Mesodermal cell (in vitro differentiated cells): Measurements from ENCODE around the gene PARD3B.

Experiments
- H3K27ac ChIP-seq: 2 replicates; pipeline ENCODE4 v1.7.0; 2013; ENCODE audit warnings: mild to moderate bottlenecking, low read depth, low read length, moderate library complexity; ENCODE audit not compliant: severe bottlenecking
- H3K36me3 ChIP-seq: 2 replicates; pipeline ENCODE4 v1.7.1; 2013; ENCODE audit warnings: mild to moderate bottlenecking, low read length, moderate library complexity; ENCODE audit not compliant: control insufficient read depth, insufficient read depth
- H3K4me1 ChIP-seq: one replicate; pipeline ENCODE4 v1.7.1; 2013; ENCODE audit warnings: mild to moderate bottlenecking, low read length; ENCODE audit not compliant: insufficient read depth, control insufficient read depth, poor library complexity, severe bottlenecking
- H3K4me3 ChIP-seq: 2 replicates; pipeline ENCODE4 v1.7.0; 2013; ENCODE audit warnings: low read length, control low read depth, mild to moderate bottlenecking; ENCODE audit not compliant: insufficient read depth, poor library complexity, severe bottlenecking; ENCODE audit errors: extremely low read depth
- H3K9me3 ChIP-seq: 2 replicates; pipeline ENCODE4 v1.7.1; 2013; ENCODE audit warnings: mild to moderate bottlenecking, low read length, moderate library complexity; ENCODE audit not compliant: control insufficient read depth
- WGBS, 2 experiments: methylation state at CpG; one replicate each; pipeline ENCODE4 v1.1.5; 2013; ENCODE audit warnings: missing lambda C conversion rate in 2 of 2; ENCODE audit not compliant: insufficient coverage in 2 of 2; 5-methylcytosine and 5-hydroxymethylcytosine counted together

Gene PARD3B

DNA sequence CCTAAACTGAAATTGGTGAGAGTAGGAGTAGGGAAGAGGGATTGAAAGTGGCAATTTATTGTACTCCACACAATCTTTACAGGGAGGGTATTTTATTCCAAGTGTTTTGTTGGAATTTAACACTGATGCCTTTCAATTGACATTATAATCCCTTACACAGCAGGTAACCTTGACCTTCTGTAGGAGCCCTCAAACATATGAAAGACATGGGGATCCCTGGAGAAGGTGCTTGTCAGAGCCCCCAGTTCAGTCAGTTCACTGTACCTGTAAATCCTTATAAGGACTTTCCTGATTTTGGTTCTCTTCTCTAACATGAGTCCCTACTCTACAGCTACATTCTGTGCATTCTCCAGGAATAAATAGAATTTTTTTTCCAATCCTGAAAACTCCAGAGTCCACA, 752.1 kb downstream of the PARD3B start:
- Histone ChIP-seq H3K36me3 (no peaks in the 10 kb centered on the region), H3K4me1 (no peaks in the 10 kb centered on the region), H3K27ac (no peak overlapping the region), H3K9me3 (no peaks in the 10 kb centered on the region), H3K4me3 (no peak overlapping the region)

DNA sequence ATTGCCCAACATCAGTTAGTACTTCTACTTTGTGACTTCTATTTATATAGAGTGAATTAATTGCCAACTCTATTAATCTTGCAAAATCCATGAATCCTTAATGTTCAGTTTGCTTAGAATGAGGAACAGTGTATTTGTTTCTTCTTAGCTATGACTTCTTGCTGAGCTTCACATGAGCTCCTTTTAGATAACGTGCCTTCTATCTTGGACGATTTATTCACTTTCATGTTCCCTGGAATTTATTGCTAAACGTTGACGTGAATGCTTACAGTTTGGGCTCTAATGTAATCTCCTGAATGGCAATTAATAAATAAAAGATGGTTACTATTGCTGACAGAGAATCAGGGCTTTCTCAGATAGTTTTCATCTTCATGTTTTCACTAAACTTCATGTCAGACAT, 752.6 kb downstream of the PARD3B start:
- Histone ChIP-seq H3K27ac (no peak overlapping the region), H3K9me3 (no peaks in the 10 kb centered on the region), H3K4me3 (no peak overlapping the region), H3K4me1 (no peaks in the 10 kb centered on the region), H3K36me3 (no peaks in the 10 kb centered on the region)
- WGBS, 2 experiments: 94 to 100% methylated on average over 2 to 3 of the region's 4 CpGs

DNA sequence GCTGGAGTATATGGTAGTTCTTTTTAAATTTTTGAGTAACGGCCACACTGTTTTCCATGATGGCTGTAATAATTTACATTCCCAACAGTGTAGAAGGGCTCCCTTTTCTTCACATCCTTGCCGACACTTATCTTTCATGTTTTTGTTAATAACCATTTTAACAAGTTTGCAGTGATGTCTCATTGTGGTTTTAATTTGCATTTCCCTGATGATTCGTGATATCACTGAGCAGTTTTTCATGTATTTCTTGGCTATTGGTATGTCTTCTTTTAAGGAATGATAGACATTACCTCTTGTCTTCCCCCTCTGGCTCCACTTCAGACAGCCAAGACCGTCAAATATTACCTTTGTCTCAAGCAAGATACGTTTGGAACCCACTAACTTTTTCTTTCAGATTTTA, 765.9 kb downstream of the PARD3B start:
- H3K4me1 ChIP-seq: no peaks in the 10 kb centered on the region
- H3K36me3 ChIP-seq: no peaks in the 10 kb centered on the region
- no peak overlapping the region for H3K27ac ChIP-seq
- no peaks in the 10 kb centered on the region for H3K9me3 ChIP-seq
- no peak overlapping the region for H3K4me3 ChIP-seq
- WGBS, 2 experiments: 0% methylated on average over 1 of the region's 5 CpGs; no CpG with 5 or more reads in 1 of the 2 experiments

DNA sequence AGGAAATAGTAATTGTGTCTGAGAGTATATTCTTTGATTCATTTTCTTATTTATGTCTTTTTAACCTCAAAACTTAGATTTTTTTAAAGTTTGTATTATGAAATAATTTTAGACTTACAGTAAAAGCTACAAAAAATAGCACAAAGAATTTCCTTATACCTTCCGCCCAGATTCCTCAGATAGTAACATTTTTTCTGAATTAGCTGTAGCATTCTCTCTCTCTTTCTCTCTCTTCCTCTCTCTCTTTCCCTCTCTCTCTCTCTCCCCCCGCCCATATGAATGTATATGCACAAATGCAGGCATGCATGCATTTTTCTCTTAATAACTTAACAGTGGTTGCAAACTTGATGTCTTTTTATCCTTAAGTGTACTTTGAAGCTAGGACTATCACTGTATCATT, 776.0 kb downstream of the PARD3B start:
- H3K4me3 ChIP-seq: no peak overlapping the region
- H3K36me3 ChIP-seq: no peaks in the 10 kb centered on the region
- H3K9me3 ChIP-seq: no peaks in the 10 kb centered on the region
- peaks cover 15% of the 10 kb centered on the region for H3K4me1 ChIP-seq
- no peak overlapping the region for H3K27ac ChIP-seq
- 82% methylated on average over 2 of the region's 2 CpGs for WGBS, 2 experiments

DNA sequence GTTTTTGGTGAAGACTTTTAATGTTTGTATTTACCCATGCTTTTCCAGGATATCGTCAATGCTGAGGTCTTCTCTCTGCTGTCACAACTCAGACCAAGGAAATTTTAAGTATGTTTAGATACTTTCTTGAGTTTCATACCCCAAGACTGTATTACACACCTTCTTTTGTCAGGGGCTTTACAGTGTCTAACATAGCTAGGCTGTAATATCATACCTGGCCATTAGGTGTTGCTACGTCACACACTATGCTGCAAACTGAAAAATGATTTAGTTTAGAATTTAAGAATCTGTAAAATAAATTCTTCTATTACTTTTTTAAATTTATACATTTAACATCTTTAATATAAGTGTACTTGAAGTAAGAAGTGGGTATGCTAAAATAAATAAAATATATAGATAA, 778.7 kb downstream of the PARD3B start:
- no peaks in the 10 kb centered on the region for H3K36me3 ChIP-seq
- WGBS, 2 experiments: no CpG with 5 or more reads among the region's 2 CpGs
- H3K27ac ChIP-seq: no peak overlapping the region
- no peaks in the 10 kb centered on the region for H3K9me3 ChIP-seq
- H3K4me3 ChIP-seq: no peak overlapping the region
- peaks cover 15% of the 10 kb centered on the region for H3K4me1 ChIP-seq

DNA sequence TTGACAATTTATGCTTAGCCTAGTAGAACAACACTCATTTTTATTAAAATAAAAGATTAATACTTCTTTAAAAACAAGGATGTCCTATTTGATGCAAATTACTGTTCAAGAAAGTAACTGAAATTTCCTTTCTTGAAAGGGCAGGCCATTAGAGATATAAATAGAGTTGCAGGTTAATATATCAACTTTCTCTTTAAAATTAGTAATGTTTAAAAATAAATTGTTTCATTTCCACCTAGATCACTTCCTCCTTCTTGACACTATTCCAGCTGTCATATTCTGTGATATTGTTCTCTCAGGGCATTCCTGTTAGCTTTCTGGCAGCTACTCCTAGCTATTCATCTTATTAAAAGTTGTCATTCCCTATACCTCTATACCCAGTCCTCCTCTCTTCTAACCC, 779.1 kb downstream of the PARD3B start:
- no peak overlapping the region for H3K27ac ChIP-seq

DNA sequence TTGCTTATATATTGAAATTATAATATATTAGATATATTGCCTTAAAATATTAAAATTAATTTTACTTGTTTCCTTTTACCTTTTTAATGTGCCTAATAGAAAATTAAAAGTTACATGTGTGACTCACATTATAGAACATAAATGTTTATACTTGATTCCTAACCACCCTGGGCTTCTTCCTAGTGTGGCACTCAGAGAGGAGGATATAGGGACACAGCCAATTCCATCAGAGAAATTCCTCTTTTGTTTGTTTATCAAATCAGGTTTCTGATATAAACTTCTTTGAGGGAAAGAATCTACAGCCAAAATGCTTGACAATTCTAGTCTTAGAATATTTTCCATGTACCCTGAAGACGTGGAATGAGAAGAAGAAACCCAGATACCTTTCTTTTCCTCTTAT, 788.1 kb downstream of the PARD3B start:
- Histone ChIP-seq H3K36me3 (no peaks in the 10 kb centered on the region), H3K9me3 (no peaks in the 10 kb centered on the region), H3K4me3 (no peak overlapping the region), H3K27ac (no peak overlapping the region), H3K4me1 (no peaks in the 10 kb centered on the region)
- no CpG with 5 or more reads among the region's 1 CpG for WGBS, 2 experiments

More for the DNA sequence above, 779.1 kb downstream of the PARD3B start:
- peaks cover 15% of the 10 kb centered on the region for H3K4me1 ChIP-seq
- no peaks in the 10 kb centered on the region for H3K9me3 ChIP-seq
- no peak overlapping the region for H3K4me3 ChIP-seq
- no peaks in the 10 kb centered on the region for H3K36me3 ChIP-seq

DNA sequence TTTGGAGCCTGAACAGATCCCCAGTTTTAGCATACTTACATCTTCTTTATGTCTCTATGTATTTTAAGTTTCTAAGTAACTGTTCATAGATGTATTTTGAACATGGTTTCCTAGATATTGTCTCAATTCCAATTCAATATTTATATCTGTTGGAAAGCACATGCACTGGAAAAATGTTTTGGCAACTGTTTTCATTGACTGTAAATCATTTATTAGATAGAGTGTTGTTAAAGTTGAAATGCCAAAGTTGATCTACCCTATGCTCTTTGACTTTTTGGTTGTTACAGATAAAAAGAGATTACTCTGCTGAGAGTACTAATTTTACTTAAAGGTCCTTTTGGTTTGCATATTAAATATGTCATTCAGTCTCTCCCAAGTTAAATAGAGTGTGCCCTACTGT, 792.0 kb downstream of the PARD3B start:
- Histone ChIP-seq H3K27ac (no peak overlapping the region), H3K4me1 (no peaks in the 10 kb centered on the region), H3K9me3 (no peaks in the 10 kb centered on the region), H3K36me3 (no peaks in the 10 kb centered on the region), H3K4me3 (no peak overlapping the region)

DNA sequence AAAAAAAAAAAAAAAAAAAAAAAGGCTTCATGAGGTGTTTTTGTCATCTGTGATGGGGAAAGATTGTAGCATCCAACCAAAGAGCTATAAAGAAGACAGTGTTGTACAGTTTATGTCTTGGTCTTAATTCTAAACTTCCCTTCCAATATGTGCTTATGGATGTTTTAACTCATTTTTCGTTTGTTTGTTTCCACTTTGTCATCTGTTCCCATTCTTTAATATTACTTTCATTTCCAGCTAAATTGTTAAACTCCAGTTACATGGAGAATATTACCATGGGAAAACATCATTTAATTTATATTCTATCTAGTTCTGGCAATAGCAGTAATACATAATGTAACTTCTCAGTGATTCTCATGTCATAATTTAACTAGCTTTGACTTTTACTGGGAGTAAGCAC, 792.9 kb downstream of the PARD3B start:
- H3K27ac ChIP-seq: no peak overlapping the region
- H3K4me3 ChIP-seq: no peak overlapping the region
- no peaks in the 10 kb centered on the region for H3K9me3 ChIP-seq
- WGBS, 2 experiments: no CpG with 5 or more reads among the region's 1 CpG
- no peaks in the 10 kb centered on the region for H3K4me1 ChIP-seq
- H3K36me3 ChIP-seq: no peaks in the 10 kb centered on the region

DNA sequence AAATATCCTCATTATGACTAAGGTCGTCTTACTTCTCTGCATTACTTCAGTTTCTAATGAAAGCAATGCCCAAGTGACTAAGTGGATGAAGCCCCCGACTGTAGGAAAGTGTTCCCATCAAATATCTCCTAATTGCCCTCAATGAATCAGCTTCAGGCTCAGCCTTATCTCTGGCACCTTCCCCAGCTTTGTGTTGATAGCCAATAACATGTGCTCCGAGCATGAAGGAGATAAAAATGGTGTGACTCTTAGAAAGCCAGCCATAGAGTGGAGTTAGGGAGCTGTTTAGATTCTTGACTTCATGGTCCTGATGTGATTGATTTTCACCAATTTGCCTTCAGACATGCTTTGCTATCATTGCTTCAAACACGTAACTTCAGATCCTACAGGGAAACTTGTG, 797.8 kb downstream of the PARD3B start:
- Histone ChIP-seq H3K9me3 (no peaks in the 10 kb centered on the region), H3K36me3 (no peaks in the 10 kb centered on the region), H3K4me1 (no peaks in the 10 kb centered on the region), H3K4me3 (no peak overlapping the region), H3K27ac (no peak overlapping the region)
- WGBS, 2 experiments: 63 to 82% methylated on average over 2 to 4 of the region's 4 CpGs

DNA sequence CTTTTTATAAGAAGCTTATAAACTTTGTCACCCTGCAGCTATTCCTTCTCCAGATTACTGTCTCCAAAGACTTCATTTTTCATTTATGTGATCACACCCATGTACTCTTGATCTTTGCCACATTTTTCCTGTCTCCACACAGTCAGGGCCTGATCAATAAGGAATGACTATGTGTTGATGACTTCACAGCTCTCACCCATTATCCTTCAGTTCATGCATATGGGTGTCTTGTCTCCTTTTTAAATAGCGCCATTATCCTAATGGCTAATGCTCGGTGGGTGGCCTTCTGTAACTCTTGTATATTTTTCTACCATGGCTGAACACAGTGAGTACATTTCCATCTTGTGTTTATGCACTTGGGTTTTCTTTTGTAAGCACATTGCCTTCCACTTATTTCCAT, 801.4 kb downstream of the PARD3B start:
- 100% methylated on average over 2 of the region's 2 CpGs; no CpG with 5 or more reads in 1 of the 2 experiments for whole genome bisulfite sequencing, 2 experiments
- H3K9me3 ChIP-seq: no peaks in the 10 kb centered on the region
- H3K4me1 ChIP-seq: no peaks in the 10 kb centered on the region
- H3K4me3 ChIP-seq: no peak overlapping the region
- no peak overlapping the region for H3K27ac ChIP-seq
- H3K36me3 ChIP-seq: no peaks in the 10 kb centered on the region

GRCh38 chr2:205347899-205348298, 802.6 kb downstream of the PARD3B start:
- Histone ChIP-seq H3K4me3 (no peak overlapping the region), H3K27ac (no peak overlapping the region), H3K36me3 (no peaks in the 10 kb centered on the region), H3K4me1 (peaks cover 3% of the 10 kb centered on the region), H3K9me3 (no peaks in the 10 kb centered on the region)
- 75 to 76% methylated on average over 2 of the region's 2 CpGs for WGBS, 2 experiments
